H1 (cell line): ENCODE results near the gene CLDN16. TPM values are rescaled to one million over a fixed set of nuclear protein-coding genes. Genes with fewer than 3 reads are reported as not detected.

Source experiments
- CTCF ChIA-PET: fragments of 300-600 bp; sonication (Branson Sonifier 250); formaldehyde crosslinking; loops from one replicate; lab custom pipeline; 2021; ENCODE audit not compliant: partially characterized antibody; lab: Charles Lee
- POLR2A ChIA-PET: fragments of 300-600 bp; sonication (Branson Sonifier 250); formaldehyde crosslinking; loops from one replicate; lab custom pipeline; 2021; ENCODE audit warnings: inconsistent platforms; ENCODE audit not compliant: partially characterized antibody; lab: Charles Lee
- DNase-seq, 2 experiments: peaks; one replicate each; pipeline versions ENCODE4 v3.0.0 to v3.0.0-alpha.2; 2010 to 2022; ENCODE audit warnings: low spot score in 2 of 2, low read depth in 1 of 2, mixed read lengths in 1 of 2
- FAIRE-seq: peaks from 2 replicates; lab custom pipeline; 2011; peaks lifted over from hg19 to GRCh38; lab: Jason Lieb, UNC
- H2AFZ ChIP-seq: 2 replicates; pipeline ENCODE4 v1.8.1; 2012; ENCODE audit warnings: low read length, inconsistent platforms
- H2AK5ac ChIP-seq: 2 replicates; pipeline ENCODE4 v1.6.1; 2013; ENCODE audit warnings: low read depth, low read length
- H2BK120ac ChIP-seq: replicated peaks from 2 replicates; pipeline ENCODE3; 2013; ENCODE audit warnings: low read depth, low read length, inconsistent platforms
- H2BK12ac ChIP-seq: 2 replicates; pipeline ENCODE4 v1.6.1; 2013; ENCODE audit warnings: low read depth, low read length
- H2BK15ac ChIP-seq: 2 replicates; pipeline ENCODE4 v1.6.1; 2013; ENCODE audit warnings: low read length
- H2BK20ac ChIP-seq: 2 replicates; pipeline ENCODE4 v1.6.1; 2013; ENCODE audit warnings: low read length
- H2BK5ac ChIP-seq: 2 replicates; pipeline ENCODE4 v1.6.1; 2013; ENCODE audit warnings: low read depth, low read length
- H3K14ac ChIP-seq: 2 replicates; pipeline ENCODE4 v1.6.1; 2013; ENCODE audit warnings: inconsistent platforms; ENCODE audit not compliant: insufficient read length
- H3K18ac ChIP-seq: 2 replicates; pipeline ENCODE4 v1.6.1; 2013; ENCODE audit warnings: low read length; ENCODE audit errors: extremely low read depth
- H3K23ac ChIP-seq: 2 replicates; pipeline ENCODE4 v1.6.1; 2013; ENCODE audit warnings: inconsistent platforms; ENCODE audit not compliant: insufficient read length
- H3K23me2 ChIP-seq: 2 replicates; pipeline ENCODE4 v1.6.1; 2013; ENCODE audit warnings: low read depth, low read length
- H3K27ac ChIP-seq: 2 replicates; pipeline ENCODE4 v1.6.1; 2011; ENCODE audit warnings: low read depth, low read length, inconsistent platforms
- H3K27me3 ChIP-seq, 4 experiments: replicated peaks in 1 of 4; 1 replicate in 1 of 4; 2 replicates in 3 of 4; pipeline versions ENCODE4 v1.6.1 to v1.8.1; 2011 to 2013; ENCODE audit warnings: low read length in 3 of 4, mild to moderate bottlenecking in 3 of 4, inconsistent platforms in 2 of 4, mixed read lengths in 2 of 4, moderate library complexity in 1 of 4; ENCODE audit not compliant: control insufficient read depth in 3 of 4, insufficient read depth in 3 of 4; ENCODE audit errors: extremely low read depth in 1 of 4
- H3K36me3 ChIP-seq, 4 experiments: 2 replicates each; pipeline versions ENCODE4 v1.6.1 to v1.8.1; 2011 to 2013; ENCODE audit warnings: mild to moderate bottlenecking in 4 of 4, low read length in 3 of 4, moderate library complexity in 2 of 4, control low read depth in 1 of 4, inconsistent platforms in 1 of 4; ENCODE audit not compliant: insufficient read depth in 4 of 4, control insufficient read depth in 2 of 4
- H3K4ac ChIP-seq: replicated peaks from 2 replicates; pipeline ENCODE3; 2013; ENCODE audit warnings: low read length, low read depth, mixed read lengths, inconsistent platforms; ENCODE audit not compliant: insufficient read length
- H3K4me1 ChIP-seq, 4 experiments: replicated peaks in 1 of 4; 1 replicate in 1 of 4; 2 replicates in 3 of 4; pipeline versions ENCODE4 v1.6.1 to v1.8.1; 2011 to 2013; ENCODE audit warnings: low read length in 3 of 4, inconsistent platforms in 2 of 4, mixed read lengths in 1 of 4; ENCODE audit not compliant: insufficient read depth in 4 of 4, control insufficient read depth in 3 of 4
- H3K4me2 ChIP-seq, 2 experiments: 2 replicates each; pipeline versions ENCODE4 v1.6.1 to v1.8.1; 2011 to 2013; ENCODE audit warnings: low read depth in 2 of 2, low read length in 2 of 2, control low read depth in 1 of 2, inconsistent platforms in 1 of 2, mild to moderate bottlenecking in 1 of 2; ENCODE audit not compliant: insufficient read depth in 1 of 2
- H3K4me3 ChIP-seq, 4 experiments: fragments of 200-600, 300-600 bp in 1 of 4; sonication (generic), shearing (Covaris generic), sonication (Bioruptor Twin) in 1 of 4; 2 replicates each; pipeline versions ENCODE4 v1.5.1 to v1.8.1; 2011 to 2016; ENCODE audit warnings: low read length in 4 of 4, low read depth in 3 of 4, control low read depth in 2 of 4, inconsistent platforms in 2 of 4, mild to moderate bottlenecking in 2 of 4, mixed read lengths in 1 of 4, moderate library complexity in 1 of 4; ENCODE audit not compliant: insufficient read depth in 2 of 4; ENCODE audit errors: extremely low read depth in 1 of 4
- H3K56ac ChIP-seq: replicated peaks from 2 replicates; pipeline ENCODE3; 2013; ENCODE audit warnings: low read depth, mild to moderate bottlenecking, mixed read lengths, low read length, inconsistent platforms; ENCODE audit not compliant: insufficient read length
- H3K79me1 ChIP-seq: 2 replicates; pipeline ENCODE4 v1.6.1; 2013; ENCODE audit warnings: low read depth, low read length, control low read depth
- H3K79me2 ChIP-seq, 2 experiments: 2 replicates each; pipeline versions ENCODE4 v1.6.1 to v1.8.1; 2012 to 2013; ENCODE audit warnings: low read length in 2 of 2, mild to moderate bottlenecking in 2 of 2, inconsistent platforms in 1 of 2; ENCODE audit not compliant: insufficient read depth in 2 of 2, control insufficient read depth in 1 of 2
- H3K9ac ChIP-seq, 4 experiments: replicated peaks in 1 of 4; 1 replicate in 1 of 4; 2 replicates in 3 of 4; pipeline versions ENCODE4 v1.6.1 to v1.8.1; 2011 to 2013; ENCODE audit warnings: low read depth in 3 of 4, low read length in 3 of 4, control low read depth in 2 of 4, mild to moderate bottlenecking in 2 of 4, moderate library complexity in 2 of 4, inconsistent platforms in 1 of 4; ENCODE audit errors: extremely low read depth in 1 of 4
- H3K9me3 ChIP-seq, 2 experiments: 2 replicates each; pipeline versions ENCODE4 v1.6.1 to v1.8.1; 2012 to 2013; ENCODE audit warnings: mild to moderate bottlenecking in 2 of 2, moderate library complexity in 2 of 2, control low read depth in 1 of 2, inconsistent platforms in 1 of 2, low read depth in 1 of 2, low read length in 1 of 2, mixed read lengths in 1 of 2; ENCODE audit not compliant: insufficient read depth in 2 of 2
- H4K20me1 ChIP-seq, 2 experiments: replicated peaks in 1 of 2; 2 replicates each; pipeline versions ENCODE3 to v1.8.1; 2011 to 2013; ENCODE audit warnings: inconsistent platforms in 2 of 2, low read length in 2 of 2, mild to moderate bottlenecking in 1 of 2; ENCODE audit not compliant: insufficient read depth in 2 of 2, control insufficient read depth in 1 of 2
- H4K5ac ChIP-seq: 2 replicates; pipeline ENCODE4 v1.6.1; 2013; ENCODE audit warnings: low read length, low read depth, mixed read lengths, inconsistent platforms; ENCODE audit not compliant: insufficient read length
- H4K8ac ChIP-seq: 2 replicates; pipeline ENCODE4 v1.8.0; 2013; ENCODE audit warnings: mild to moderate bottlenecking, moderate library complexity, low read length, inconsistent platforms; ENCODE audit not compliant: insufficient read depth; ENCODE audit errors: extremely low read depth
- H4K91ac ChIP-seq: replicated peaks from 2 replicates; pipeline ENCODE3; 2013; ENCODE audit warnings: low read length, mixed read lengths, inconsistent platforms; ENCODE audit not compliant: insufficient read length
- ASH2L ChIP-seq: fragments of 200-600, 300-600 bp; sonication (generic); IDR thresholded peaks from one replicate; pipeline ENCODE4 v1.7.1; 2017; ENCODE audit warnings: low read length
- CTCF ChIP-seq, 3 experiments: IDR thresholded peaks; 1 replicate in 2 of 3; 2 replicates in 1 of 3; pipeline versions ENCODE4 v1.5.1 to v1.6.1; 2011; ENCODE audit warnings: low read length in 3 of 3, mild to moderate bottlenecking in 3 of 3, inconsistent platforms in 2 of 3, low read depth in 1 of 3, moderate library complexity in 1 of 3; ENCODE audit not compliant: insufficient read depth in 1 of 3; ENCODE audit errors: control extremely low read depth in 1 of 3
- JUND ChIP-seq: IDR thresholded peaks from 2 replicates; pipeline ENCODE4 v1.6.1; 2011; ENCODE audit warnings: mild to moderate bottlenecking, improper control_type of control experiment, low read length
- KDM1A ChIP-seq: fragments of 200-600, 300-600 bp; sonication (generic); IDR thresholded peaks from 2 replicates; pipeline ENCODE4 v1.7.1; 2016; ENCODE audit warnings: mild to moderate bottlenecking, low read length, borderline replicate concordance
- NANOG ChIP-seq: IDR thresholded peaks from 2 replicates; pipeline ENCODE4 v1.6.1; 2011; ENCODE audit warnings: low read length, low read depth, mild to moderate bottlenecking, inconsistent platforms; ENCODE audit not compliant: insufficient read depth, poor library complexity, severe bottlenecking
- RAD21 ChIP-seq, 2 experiments: IDR thresholded peaks in 1 of 2; conservative IDR thresholded peaks in 1 of 2; 2 replicates each; pipeline ENCODE4 v1.6.1; 2011; ENCODE audit warnings: low read depth in 2 of 2, low read length in 2 of 2, improper control_type of control experiment in 1 of 2, inconsistent platforms in 1 of 2, mild to moderate bottlenecking in 1 of 2, moderate library complexity in 1 of 2
- RNF2 ChIP-seq: fragments of 200-900, 300-1000 bp; sonication (generic); IDR thresholded peaks from 2 replicates; pipeline ENCODE4 v1.7.1; 2016; ENCODE audit warnings: borderline replicate concordance, low read depth, mild to moderate bottlenecking, antibody characterized with exemption, low read length; ENCODE audit not compliant: poor library complexity, severe bottlenecking; ENCODE audit errors: missing control alignments
- SIRT6 ChIP-seq: IDR thresholded peaks from one replicate; pipeline ENCODE4 v1.7.1; 2012; ENCODE audit warnings: low read length, inconsistent platforms
- TAF7 ChIP-seq: optimal IDR thresholded peaks from 2 replicates; pipeline ENCODE3; 2011; ENCODE audit warnings: low read depth, mild to moderate bottlenecking, inconsistent platforms, low read length, moderate library complexity, borderline replicate concordance
- ZNF274 ChIP-seq: IDR thresholded peaks from 2 replicates; pipeline ENCODE4 v1.7.0; 2012; ENCODE audit warnings: low read length, borderline replicate concordance; ENCODE audit errors: extremely low read depth
- WGBS, 2 experiments: shearing (Covaris generic) in 1 of 2; methylation state at CpG; one replicate each; pipeline versions ENCODE4 v1.1.6 to v1.1.7; 2013 to 2015; ENCODE audit warnings: low lambda C conversion rate in 2 of 2, mixed read lengths in 2 of 2, inconsistent platforms in 1 of 2, low coverage in 1 of 2, missing lambda C conversion rate in 1 of 2; ENCODE audit not compliant: insufficient replicate concordance in 2 of 2, insufficient coverage in 1 of 2, insufficient read length in 1 of 2; ENCODE audit errors: extremely low coverage in 1 of 2, missing lambda C conversion rate in 1 of 2; 5-methylcytosine and 5-hydroxymethylcytosine counted together
- polyA plus RNA-seq, 7 experiments: library from polyadenylated mRNA; depleted of rRNA in 3 of 7; stranded (reverse) in 5 of 7; unstranded in 2 of 7; fragments of >200 nt in 5 of 7; fragments of 200-250 nt in 2 of 7; gene quantifications; 1 replicate in 5 of 7; 2 replicates in 1 of 7; 4 replicates in 1 of 7; pipeline versions ENCODE4 v1.2.1 to v1.2.3, GENCODE V29; 2011 to 2013; ENCODE audit warnings: missing spikeins in 2 of 7, mixed read lengths in 2 of 7
- total RNA-seq: library from RNA; stranded (reverse); fragmentation: NEBNext Ultra II Directional; extraction: Animal tissue kit (Norgen Biotek cat#: 25700); gene quantifications from 2 replicates; pipeline ENCODE4 v1.2.1, GENCODE V29; 2021

The CLDN16 gene
- total and polyA plus RNA-seq, 2 of the 8 experiments (the other 6 are each of a cell fraction or from before 2014, with no cell fraction given), result not detected

- Histone ChIP-seq H3K4me2 (no peak overlapping the region), H4K8ac (no peak overlapping the region), H3K23me2 (no peaks in the 10 kb centered on the region), H3K27me3 (no peaks in the 10 kb centered on the region), H2BK12ac (no peak overlapping the region), H3K4ac (no peak overlapping the region), H3K4me1 (no peaks in the 10 kb centered on the region), H4K91ac (no peak overlapping the region), H3K14ac (no peak overlapping the region), H3K18ac (no peak overlapping the region), H3K56ac (no peak overlapping the region), H3K79me2 (no peaks in the 10 kb centered on the region), H2BK15ac (no peak overlapping the region), H3K23ac (no peak overlapping the region), H3K36me3 (no peaks in the 10 kb centered on the region), H2BK5ac (no peak overlapping the region), H4K5ac (no peak overlapping the region), H2AK5ac (no peak overlapping the region), H3K9me3 (no peaks in the 10 kb centered on the region), H3K4me3 (no peak overlapping the region), H2AFZ (no peak overlapping the region), H3K9ac (no peak overlapping the region), H4K20me1 (no peaks in the 10 kb centered on the region), H3K79me1 (no peaks in the 10 kb centered on the region), H3K27ac (no peak overlapping the region), H2BK20ac (no peak overlapping the region), H2BK120ac (no peak overlapping the region)
- TF ChIP-seq RAD21 (IDR thresholded peaks at IDR 0.05 in 1 of 2, conservative IDR thresholded peaks at IDR 0.05 in 1 of 2; ENCODE audit: low read depth in 2 of 2, low read length in 2 of 2) (no peak), RNF2 (no peak), NANOG (no peak), CTCF (IDR thresholded peaks at IDR 0.05; ENCODE audit: control extremely low read depth in 1 of 3, insufficient read depth in 1 of 3, low read depth in 1 of 3, low read length in 3 of 3) (no peak), SIRT6 (no peak), JUND (no peak), KDM1A (no peak), ZNF274 (no peak), ASH2L (no peak), TAF7 (no peak)
- ChIA-PET CTCF (no interaction called here), POLR2A (no interaction called here)
- no peak for FAIRE-seq
- WGBS, 2 experiments, result 90% methylated on average over 2 of the region's 2 CpGs; no CpG with 5 or more reads in 1 of the 2 experiments
- no peak for DNase-seq
Observed at GRCh38 chr3:190340071-190340470, 47.9 kb upstream of the CLDN16 start.
